ENCODE measurements around the gene MEF2C.

Gene MEF2C

GRCh38 chr5:88694023-88694679 lies 188.8 kb downstream of the MEF2C start:
- FAIRE-seq (no peak), DNase-seq (ENCODE audit: insufficient read length, low spot score) (no peak)
- no peak for TF ChIP-seq POLR2A (IDR thresholded peaks at IDR 0.05; ENCODE audit: low read depth, low read length)

- no peak for FAIRE-seq
- no peak for DNase-seq (ENCODE audit: insufficient read length, low spot score)
- no peak for TF ChIP-seq POLR2A (IDR thresholded peaks at IDR 0.05; ENCODE audit: low read depth, low read length)
These were observed 189.7 kb downstream of the MEF2C start for GRCh38 chr5:88693071-88693932.

GRCh38 chr5:88691945-88692868 lies 190.8 kb downstream of the MEF2C start:
- TF ChIP-seq POLR2A (IDR thresholded peaks at IDR 0.05; ENCODE audit: low read depth, low read length): no peak
- FAIRE-seq (no peak), DNase-seq (ENCODE audit: insufficient read length, low spot score) (no peak)

GRCh38 chr5:88691230-88691582 lies 191.8 kb downstream of the MEF2C start:
- no peak for FAIRE-seq
- TF ChIP-seq POLR2A (IDR thresholded peaks at IDR 0.05; ENCODE audit: low read depth, low read length): no peak

GRCh38 chr5:88690409-88691229 lies 192.4 kb downstream of the MEF2C start:
- no peak for TF ChIP-seq POLR2A (IDR thresholded peaks at IDR 0.05; ENCODE audit: low read depth, low read length)
- FAIRE-seq: no peak

More at GRCh38 chr5:88691230-88691582, 191.8 kb downstream of the MEF2C start:
- no peak for DNase-seq (ENCODE audit: insufficient read length, low spot score)

GRCh38 chr5:88689668-88690408 lies 193.1 kb downstream of the MEF2C start:
- no peak for TF ChIP-seq POLR2A (IDR thresholded peaks at IDR 0.05; ENCODE audit: low read depth, low read length)
- no peak for DNase-seq (ENCODE audit: insufficient read length, low spot score)
- FAIRE-seq: no peak

More at GRCh38 chr5:88690409-88691229, 192.4 kb downstream of the MEF2C start:
- peak; percentile 61 for DNase-seq (ENCODE audit: insufficient read length, low spot score)

- FAIRE-seq: no peak
- no peak for DNase-seq (ENCODE audit: insufficient read length, low spot score)
These were observed 193.9 kb downstream of the MEF2C start for GRCh38 chr5:88688984-88689667.

GRCh38 chr5:88688156-88688983 lies 194.6 kb downstream of the MEF2C start:
- FAIRE-seq (no peak), DNase-seq (ENCODE audit: insufficient read length, low spot score) (no peak)
- no peak for TF ChIP-seq POLR2A (IDR thresholded peaks at IDR 0.05; ENCODE audit: low read depth, low read length)

More at GRCh38 chr5:88688984-88689667, 193.9 kb downstream of the MEF2C start:
- TF ChIP-seq POLR2A (IDR thresholded peaks at IDR 0.05; ENCODE audit: low read depth, low read length): no peak

- TF ChIP-seq POLR2A (IDR thresholded peaks at IDR 0.05; ENCODE audit: low read depth, low read length): no peak
- no peak for DNase-seq (ENCODE audit: insufficient read length, low spot score)
- no peak for FAIRE-seq
These were observed 195.5 kb downstream of the MEF2C start for GRCh38 chr5:88687373-88687911.

- no peak for TF ChIP-seq POLR2A (IDR thresholded peaks at IDR 0.05; ENCODE audit: low read depth, low read length)
- no peak for DNase-seq (ENCODE audit: insufficient read length, low spot score)
These were observed 196.3 kb downstream of the MEF2C start for GRCh38 chr5:88686726-88687125.

More at GRCh38 chr5:88686726-88687125, 196.3 kb downstream of the MEF2C start:
- FAIRE-seq: no peak

Measured in H54 (cell line).